ENCODE data around the gene CTNNA1. TPM values are rescaled to one million over a fixed set of nuclear protein-coding genes. Genes with fewer than 3 reads are reported as not detected.

The CTNNA1 gene
- total RNA-seq, 1 donor from 2014 or later: 359 TPM

DNA sequence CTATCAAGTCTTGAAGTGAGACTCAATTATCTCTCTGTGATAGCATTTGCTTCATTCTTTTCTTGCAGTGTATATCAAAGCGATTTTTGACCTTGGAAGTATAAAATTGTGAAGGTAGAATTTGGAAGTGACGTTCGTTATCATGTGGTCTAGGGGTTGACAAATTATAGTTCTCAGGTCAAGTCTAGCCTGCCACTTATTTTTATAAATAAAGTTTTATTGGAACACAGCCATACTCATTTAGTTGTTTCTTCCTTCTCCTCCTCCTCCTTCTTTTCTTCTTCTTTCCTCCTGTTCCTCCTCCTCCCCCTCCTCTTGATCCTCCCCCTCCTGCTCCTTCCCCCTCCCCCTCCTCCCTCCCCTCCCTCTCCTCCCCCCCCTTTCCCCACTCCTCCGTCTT is 83.9 kb downstream of the CTNNA1 start:
- peaks cover 29% of the 10 kb centered on the region for H3K4me1 Mint-ChIP-seq (ENCODE audit: low read depth, unreplicated experiment)
- H2AFZ ChIP-seq (ENCODE audit: low read depth, low read length): no peak overlapping the region
- H3K36me3 Mint-ChIP-seq (ENCODE audit: low read depth, unreplicated experiment): peaks cover 3% of the 10 kb centered on the region
- H3K4me3 Mint-ChIP-seq (ENCODE audit: unreplicated experiment): no peak overlapping the region
- FAIRE-seq: no peak
- no peak overlapping the region for H3K27ac Mint-ChIP-seq (ENCODE audit: unreplicated experiment)
- TF ChIP-seq, protein P1, sequence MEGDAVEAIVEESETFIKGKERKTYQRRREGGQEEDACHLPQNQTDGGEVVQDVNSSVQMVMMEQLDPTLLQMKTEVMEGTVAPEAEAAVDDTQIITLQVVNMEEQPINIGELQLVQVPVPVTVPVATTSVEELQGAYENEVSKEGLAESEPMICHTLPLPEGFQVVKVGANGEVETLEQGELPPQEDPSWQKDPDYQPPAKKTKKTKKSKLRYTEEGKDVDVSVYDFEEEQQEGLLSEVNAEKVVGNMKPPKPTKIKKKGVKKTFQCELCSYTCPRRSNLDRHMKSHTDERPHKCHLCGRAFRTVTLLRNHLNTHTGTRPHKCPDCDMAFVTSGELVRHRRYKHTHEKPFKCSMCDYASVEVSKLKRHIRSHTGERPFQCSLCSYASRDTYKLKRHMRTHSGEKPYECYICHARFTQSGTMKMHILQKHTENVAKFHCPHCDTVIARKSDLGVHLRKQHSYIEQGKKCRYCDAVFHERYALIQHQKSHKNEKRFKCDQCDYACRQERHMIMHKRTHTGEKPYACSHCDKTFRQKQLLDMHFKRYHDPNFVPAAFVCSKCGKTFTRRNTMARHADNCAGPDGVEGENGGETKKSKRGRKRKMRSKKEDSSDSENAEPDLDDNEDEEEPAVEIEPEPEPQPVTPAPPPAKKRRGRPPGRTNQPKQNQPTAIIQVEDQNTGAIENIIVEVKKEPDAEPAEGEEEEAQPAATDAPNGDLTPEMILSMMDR (IDR thresholded peaks at IDR 0.05; ENCODE audit: insufficient read depth, low read depth, low read length): no peak
- H4K20me1 ChIP-seq (ENCODE audit: insufficient read depth, low read length): peaks cover 86% of the 10 kb centered on the region
- H3K9me3 ChIP-seq (ENCODE audit: insufficient read depth, low read depth, low read length): no peaks in the 10 kb centered on the region
- no peaks in the 10 kb centered on the region for H3K36me3 ChIP-seq (ENCODE audit: insufficient read depth, low read length)
- no peak for DNase-seq (ENCODE audit: low read depth)
- H3K9me3 Mint-ChIP-seq (ENCODE audit: unreplicated experiment): no peaks in the 10 kb centered on the region
- no peaks in the 10 kb centered on the region for H3K27me3 Mint-ChIP-seq (ENCODE audit: low read depth, unreplicated experiment)
- H3K27me3 ChIP-seq (ENCODE audit: insufficient read depth, low read length): no peaks in the 10 kb centered on the region
- no peak overlapping the region for H3K4me3 ChIP-seq (ENCODE audit: insufficient read depth, low read depth, low read length)
- no peak overlapping the region for H3K9ac ChIP-seq (ENCODE audit: low read length)
- H3K4me2 ChIP-seq (ENCODE audit: low read length): no peak overlapping the region
- H3K4me1 ChIP-seq (ENCODE audit: insufficient read depth, low read length): peaks cover 1% of the 10 kb centered on the region
- no peak overlapping the region for H3K27ac ChIP-seq (ENCODE audit: low read depth, low read length)
- H3K79me2 ChIP-seq (ENCODE audit: insufficient read depth, low read length): peaks cover 98% of the 10 kb centered on the region

DNA sequence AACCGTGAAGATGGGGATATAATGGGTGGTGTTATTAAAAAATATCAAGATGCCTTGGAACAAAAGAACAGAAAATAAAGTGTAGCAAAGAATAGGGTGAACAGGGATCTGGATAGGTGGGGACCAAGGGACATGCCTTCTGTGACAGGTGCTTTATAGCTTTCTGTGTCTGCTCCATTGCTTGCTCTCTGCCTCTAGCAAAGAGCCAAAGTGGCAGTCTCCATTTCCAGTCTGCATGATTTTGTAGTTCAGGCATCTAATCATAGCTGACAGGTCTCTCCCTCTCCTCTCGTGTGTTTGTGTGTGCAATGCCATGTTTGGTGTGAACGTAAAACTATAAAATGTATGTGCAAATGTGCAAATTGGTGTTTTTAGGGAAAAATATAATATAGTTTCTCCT is 86.9 kb downstream of the CTNNA1 start:
- H3K9me3 Mint-ChIP-seq (ENCODE audit: unreplicated experiment): no peaks in the 10 kb centered on the region
- no peaks in the 10 kb centered on the region for H3K9me3 ChIP-seq (ENCODE audit: insufficient read depth, low read depth, low read length)
- no peak for DNase-seq (ENCODE audit: low read depth)
- no peak overlapping the region for H3K9ac ChIP-seq (ENCODE audit: low read length)
- H3K4me2 ChIP-seq (ENCODE audit: low read length): no peak overlapping the region
- H3K27me3 Mint-ChIP-seq (ENCODE audit: low read depth, unreplicated experiment): no peaks in the 10 kb centered on the region
- no peak overlapping the region for H3K27ac Mint-ChIP-seq (ENCODE audit: unreplicated experiment)
- H3K36me3 ChIP-seq (ENCODE audit: insufficient read depth, low read length): no peaks in the 10 kb centered on the region
- H3K27me3 ChIP-seq (ENCODE audit: insufficient read depth, low read length): no peaks in the 10 kb centered on the region
- TF ChIP-seq, protein P1 (IDR thresholded peaks at IDR 0.05; ENCODE audit: insufficient read depth, low read depth, low read length): no peak
- no peak for TF ChIP-seq EZH2 (IDR thresholded peaks at IDR 0.05; ENCODE audit: insufficient read depth, low read length)
- H3K4me3 Mint-ChIP-seq (ENCODE audit: unreplicated experiment): no peak overlapping the region
- no peak overlapping the region for H3K4me3 ChIP-seq (ENCODE audit: insufficient read depth, low read depth, low read length)
- peaks cover 96% of the 10 kb centered on the region for H3K79me2 ChIP-seq (ENCODE audit: insufficient read depth, low read length)
- peaks cover 4% of the 10 kb centered on the region for H3K36me3 Mint-ChIP-seq (ENCODE audit: low read depth, unreplicated experiment)
- H3K4me1 Mint-ChIP-seq (ENCODE audit: low read depth, unreplicated experiment): peaks cover 21% of the 10 kb centered on the region
- H3K4me1 ChIP-seq (ENCODE audit: insufficient read depth, low read length): peaks cover 20% of the 10 kb centered on the region
- H4K20me1 ChIP-seq (ENCODE audit: insufficient read depth, low read length): peaks cover 80% of the 10 kb centered on the region
- no peak overlapping the region for H2AFZ ChIP-seq (ENCODE audit: low read depth, low read length)
- H3K27ac ChIP-seq (ENCODE audit: low read depth, low read length): no peak overlapping the region
- FAIRE-seq: no peak

DNA sequence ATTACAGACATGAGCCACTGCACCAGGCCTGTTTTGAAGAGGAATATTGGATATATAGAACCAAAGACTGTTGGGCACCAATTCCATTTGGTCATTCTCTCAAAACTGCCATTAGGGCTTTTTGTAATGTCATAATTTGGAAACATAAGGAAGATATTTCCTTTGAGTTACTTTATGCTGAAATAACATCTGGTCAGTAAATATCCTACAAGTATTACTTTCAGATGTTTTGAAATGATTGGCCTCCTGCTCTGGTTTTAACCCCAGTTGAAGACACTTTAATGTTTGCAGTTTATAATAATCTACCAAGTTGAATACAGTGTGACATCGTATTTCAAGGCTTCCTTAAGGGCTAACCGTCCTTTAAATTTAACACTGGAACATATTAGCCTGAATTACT is 88.3 kb downstream of the CTNNA1 start:
- Mint-ChIP-seq H3K36me3 (ENCODE audit: low read depth, unreplicated experiment) (peaks cover 4% of the 10 kb centered on the region), H3K27ac (ENCODE audit: unreplicated experiment) (no peak overlapping the region), H3K4me1 (ENCODE audit: low read depth, unreplicated experiment) (peaks cover 24% of the 10 kb centered on the region), H3K9me3 (ENCODE audit: unreplicated experiment) (no peaks in the 10 kb centered on the region), H3K27me3 (ENCODE audit: low read depth, unreplicated experiment) (no peaks in the 10 kb centered on the region), H3K4me3 (ENCODE audit: unreplicated experiment) (no peak overlapping the region)
- Histone ChIP-seq H3K79me2 (ENCODE audit: insufficient read depth, low read length) (peaks cover 93% of the 10 kb centered on the region), H3K36me3 (ENCODE audit: insufficient read depth, low read length) (peaks cover under 1% of the 10 kb centered on the region), H3K4me2 (ENCODE audit: low read length) (no peak overlapping the region), H2AFZ (ENCODE audit: low read depth, low read length) (no peak overlapping the region), H4K20me1 (ENCODE audit: insufficient read depth, low read length) (peaks cover 73% of the 10 kb centered on the region), H3K9me3 (ENCODE audit: insufficient read depth, low read depth, low read length) (no peaks in the 10 kb centered on the region), H3K27ac (ENCODE audit: low read depth, low read length) (no peak overlapping the region), H3K27me3 (ENCODE audit: insufficient read depth, low read length) (no peaks in the 10 kb centered on the region), H3K9ac (ENCODE audit: low read length) (no peak overlapping the region), H3K4me1 (ENCODE audit: insufficient read depth, low read length) (peaks cover 29% of the 10 kb centered on the region), H3K4me3 (ENCODE audit: insufficient read depth, low read depth, low read length) (no peak overlapping the region)
- TF ChIP-seq, protein P1 (IDR thresholded peaks at IDR 0.05; ENCODE audit: insufficient read depth, low read depth, low read length): no peak
- TF ChIP-seq EZH2 (IDR thresholded peaks at IDR 0.05; ENCODE audit: insufficient read depth, low read length): no peak
- DNase-seq (ENCODE audit: low read depth) (no peak), FAIRE-seq (no peak)

Measured in astrocyte (in vitro differentiated cells and primary cell).